Stomach (tissue), 4 donors: ENCODE data around the gene SGMS2.

Experiments used
- EP300 ChIP-seq: sonication (generic); formaldehyde crosslinking; IDR thresholded peaks from one replicate; pipeline ENCODE4 v1.6.1; 2017; ENCODE audit warnings: antibody characterized with exemption
- POLR2A ChIP-seq, 4 donors: fragments of 450-650 bp; IDR thresholded peaks; one replicate each; pipeline ENCODE4 v1.6.1; 2016; ENCODE audit warnings: antibody characterized with exemption in 4 of 4, control low read depth in 2 of 4, mild to moderate bottlenecking in 1 of 4, moderate library complexity in 1 of 4
- TF ChIP-seq, protein P1 (sequence below), 7 experiments: fragments of 450-650 bp in 4 of 7; fragments of 200-600 bp in 3 of 7; sonication (generic) in 3 of 7; IDR thresholded peaks; one replicate each; pipeline ENCODE4 v1.5.1; 2016 to 2019; ENCODE audit warnings: antibody characterized with exemption in 7 of 7, control low read depth in 2 of 7, mild to moderate bottlenecking in 1 of 7

DNA sequence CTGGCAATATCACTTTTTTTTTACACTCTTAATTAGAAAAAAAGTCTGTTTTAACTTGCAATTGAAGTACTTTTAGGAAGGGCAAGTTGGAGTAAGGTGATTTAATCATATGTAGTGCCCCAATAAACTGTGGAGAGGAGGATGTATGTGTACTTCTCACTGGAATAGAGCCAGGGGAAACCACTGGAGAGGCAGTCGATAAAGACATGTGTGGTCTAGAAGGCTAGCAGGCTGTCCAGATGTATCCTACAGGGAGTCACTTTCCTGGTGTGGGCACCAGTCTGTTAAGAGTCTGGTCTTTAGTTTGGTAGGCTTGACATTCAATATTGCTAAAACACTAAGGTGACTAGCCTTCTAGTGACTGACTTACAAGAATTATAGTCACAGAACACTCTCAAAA, 9.6 kb upstream of the SGMS2 start:
- TF ChIP-seq, protein P1, sequence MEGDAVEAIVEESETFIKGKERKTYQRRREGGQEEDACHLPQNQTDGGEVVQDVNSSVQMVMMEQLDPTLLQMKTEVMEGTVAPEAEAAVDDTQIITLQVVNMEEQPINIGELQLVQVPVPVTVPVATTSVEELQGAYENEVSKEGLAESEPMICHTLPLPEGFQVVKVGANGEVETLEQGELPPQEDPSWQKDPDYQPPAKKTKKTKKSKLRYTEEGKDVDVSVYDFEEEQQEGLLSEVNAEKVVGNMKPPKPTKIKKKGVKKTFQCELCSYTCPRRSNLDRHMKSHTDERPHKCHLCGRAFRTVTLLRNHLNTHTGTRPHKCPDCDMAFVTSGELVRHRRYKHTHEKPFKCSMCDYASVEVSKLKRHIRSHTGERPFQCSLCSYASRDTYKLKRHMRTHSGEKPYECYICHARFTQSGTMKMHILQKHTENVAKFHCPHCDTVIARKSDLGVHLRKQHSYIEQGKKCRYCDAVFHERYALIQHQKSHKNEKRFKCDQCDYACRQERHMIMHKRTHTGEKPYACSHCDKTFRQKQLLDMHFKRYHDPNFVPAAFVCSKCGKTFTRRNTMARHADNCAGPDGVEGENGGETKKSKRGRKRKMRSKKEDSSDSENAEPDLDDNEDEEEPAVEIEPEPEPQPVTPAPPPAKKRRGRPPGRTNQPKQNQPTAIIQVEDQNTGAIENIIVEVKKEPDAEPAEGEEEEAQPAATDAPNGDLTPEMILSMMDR (IDR thresholded peaks at IDR 0.05): no peak
- TF ChIP-seq POLR2A (IDR thresholded peaks at IDR 0.05): no peak
- no peak for TF ChIP-seq EP300
